Brain pericyte (primary cell): ENCODE results near the gene PHF21A.
"Not testable (repeated sequence)": the region's sequence is repeated elsewhere in the genome, so short reads cannot be mapped to it uniquely, and the experiment has no call there.

ENCODE experiments used
- DNase-seq: peaks from one replicate; pipeline ENCODE4 v3.0.0-alpha.2; 2012; ENCODE audit warnings: low read depth, low spot score

PHF21A gene

GRCh38 chr11:45904309-45904915 lies 216.8 kb downstream of the PHF21A start:
- DNase-seq, result no peak

- DNase-seq, result no peak
Observed at GRCh38 chr11:45902452-45903380, 218.5 kb downstream of the PHF21A start.

GRCh38 chr11:45901626-45902025 lies 219.6 kb downstream of the PHF21A start:
- no peak for DNase-seq

- DNase-seq, result no peak
Observed at GRCh38 chr11:45900916-45901617, 220.2 kb downstream of the PHF21A start.

- not testable (repeated sequence) for DNase-seq
Observed at GRCh38 chr11:45900175-45900800, 221.0 kb downstream of the PHF21A start.

GRCh38 chr11:45899448-45900174 lies 221.6 kb downstream of the PHF21A start:
- peak; percentile 57 for DNase-seq

GRCh38 chr11:45899086-45899447 lies 222.2 kb downstream of the PHF21A start:
- DNase-seq, result no peak

- DNase-seq, result no peak
Observed at GRCh38 chr11:45897556-45897955, 223.7 kb downstream of the PHF21A start.

- no peak for DNase-seq
Observed at GRCh38 chr11:45896422-45896984, 224.8 kb downstream of the PHF21A start.

- DNase-seq, result no peak
Observed at GRCh38 chr11:45895553-45896259, 225.5 kb downstream of the PHF21A start.

GRCh38 chr11:45894555-45895247 lies 226.6 kb downstream of the PHF21A start:
- DNase-seq, result no peak

GRCh38 chr11:45892856-45893255 lies 228.4 kb downstream of the PHF21A start:
- DNase-seq, result no peak

- no peak for DNase-seq
Observed at GRCh38 chr11:45890886-45891550, 230.2 kb downstream of the PHF21A start.

GRCh38 chr11:45889966-45890365 lies 231.3 kb downstream of the PHF21A start:
- no peak for DNase-seq

- DNase-seq, result no peak
Observed at GRCh38 chr11:45889555-45889954, 231.7 kb downstream of the PHF21A start.

GRCh38 chr11:45887587-45887986 lies 233.7 kb downstream of the PHF21A start:
- no peak for DNase-seq

GRCh38 chr11:45886816-45887520 lies 234.3 kb downstream of the PHF21A start:
- no peak for DNase-seq

- DNase-seq, result no peak
Observed at GRCh38 chr11:45885921-45886721, 235.1 kb downstream of the PHF21A start.
